GM15510 (cell line): ENCODE measurements around the gene VCPKMT.

Experiments
- POLR2A ChIP-seq: IDR thresholded peaks from 3 replicates; pipeline ENCODE4 v1.6.1; 2011; ENCODE audit warnings: borderline replicate concordance; ENCODE audit not compliant: insufficient read length; ENCODE audit errors: extremely low read depth

VCPKMT gene

DNA sequence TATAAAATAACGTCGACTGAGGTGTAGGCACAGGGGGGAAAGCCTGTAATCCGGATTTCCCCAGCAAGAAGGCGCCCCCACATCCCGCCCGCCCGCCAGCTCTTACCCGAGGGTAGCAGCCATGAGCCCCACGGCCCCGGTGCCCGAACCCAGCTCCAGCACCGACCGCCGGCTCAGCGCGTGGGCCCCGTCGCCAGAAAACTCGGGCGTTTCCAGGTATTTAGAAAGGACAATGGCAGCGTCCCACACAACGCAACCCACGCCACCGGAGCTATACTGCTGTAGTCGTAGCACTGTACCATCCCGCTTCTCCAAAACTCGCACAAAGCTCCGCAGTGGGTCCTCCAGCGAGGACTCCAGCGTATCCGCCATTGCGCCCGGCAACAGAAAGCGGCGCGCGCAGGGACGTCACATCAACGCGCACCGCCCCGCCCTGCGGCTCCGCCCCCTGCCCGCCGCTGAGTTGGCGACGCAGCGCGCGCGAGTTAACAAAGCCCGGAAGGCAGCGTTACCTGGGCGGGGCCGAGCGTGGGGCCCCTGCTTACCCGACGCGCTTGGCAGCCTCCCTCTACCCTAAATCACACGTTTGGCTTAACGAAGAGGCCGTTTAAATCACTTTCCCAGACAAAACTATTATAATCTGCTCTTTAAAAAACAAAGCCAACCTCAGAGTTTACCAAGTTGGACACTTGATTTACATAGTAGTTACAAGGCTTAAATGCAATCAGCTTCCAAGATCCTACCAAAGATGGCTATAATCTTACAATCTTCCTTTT, at the start of gene VCPKMT:
Gene VCPKMT (minus strand): TSS at position 392 of the 776 bp plus-strand sequence. CDS start 20 bp downstream, at position 372.
- TF ChIP-seq POLR2A: peak; percentile 89

DNA sequence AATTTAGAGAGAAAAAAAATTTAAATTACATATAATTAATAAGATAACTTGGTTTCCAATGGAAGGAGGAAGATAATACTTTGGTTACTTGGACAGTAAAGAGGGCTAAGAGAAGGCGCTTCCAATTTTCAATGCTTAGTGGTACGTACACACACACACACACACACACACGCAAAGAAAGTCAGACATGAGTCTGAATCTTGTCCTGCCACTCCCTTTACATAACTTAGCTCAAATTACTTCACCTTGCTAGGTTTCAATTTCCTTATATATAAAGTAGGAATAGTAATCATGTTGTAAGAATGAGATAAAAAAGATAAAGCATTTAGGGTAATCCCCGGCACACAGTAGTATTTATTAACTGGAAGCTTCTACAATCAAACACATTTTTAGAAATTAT, 39.7 kb upstream of the VCPKMT start:
- no peak for TF ChIP-seq POLR2A

DNA sequence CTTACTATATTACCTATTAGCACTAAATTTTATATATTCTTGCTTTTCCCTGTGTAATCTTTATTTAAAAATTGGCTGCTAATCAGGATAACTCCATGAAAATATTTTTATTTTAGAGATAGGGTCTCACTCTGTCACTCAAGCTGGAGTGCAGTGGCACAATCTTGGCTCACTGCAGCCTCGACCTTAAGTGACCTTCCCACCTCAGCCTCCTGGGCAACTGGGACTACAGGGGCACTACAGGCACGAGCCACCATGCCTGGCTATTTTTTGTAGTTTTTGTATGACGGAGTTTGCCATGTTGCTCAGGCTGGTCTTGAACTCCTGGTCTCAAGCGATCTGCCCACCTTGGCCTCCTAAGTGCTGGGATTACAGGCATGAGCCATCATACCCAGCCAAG, 32.4 kb upstream of the VCPKMT start:
- no peak for TF ChIP-seq POLR2A

DNA sequence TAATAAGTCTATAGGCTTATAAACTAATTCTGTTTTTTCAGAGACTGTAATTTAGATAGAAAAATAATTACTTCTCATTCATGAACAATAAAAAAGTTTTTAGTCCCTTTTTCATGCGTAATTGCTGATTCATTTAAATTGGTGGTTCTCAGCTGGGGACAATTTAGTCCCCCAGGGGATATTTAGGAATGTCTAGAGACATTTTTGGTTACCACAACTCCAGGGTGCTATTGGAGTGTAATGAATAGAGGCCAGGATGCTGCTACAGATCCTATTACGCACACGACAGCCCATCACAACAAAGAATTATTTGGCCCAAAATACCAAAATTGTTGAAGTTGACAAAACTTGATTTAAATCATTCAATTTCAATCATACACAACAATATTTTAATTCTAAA, 22.8 kb upstream of the VCPKMT start:
- no peak for TF ChIP-seq POLR2A

DNA sequence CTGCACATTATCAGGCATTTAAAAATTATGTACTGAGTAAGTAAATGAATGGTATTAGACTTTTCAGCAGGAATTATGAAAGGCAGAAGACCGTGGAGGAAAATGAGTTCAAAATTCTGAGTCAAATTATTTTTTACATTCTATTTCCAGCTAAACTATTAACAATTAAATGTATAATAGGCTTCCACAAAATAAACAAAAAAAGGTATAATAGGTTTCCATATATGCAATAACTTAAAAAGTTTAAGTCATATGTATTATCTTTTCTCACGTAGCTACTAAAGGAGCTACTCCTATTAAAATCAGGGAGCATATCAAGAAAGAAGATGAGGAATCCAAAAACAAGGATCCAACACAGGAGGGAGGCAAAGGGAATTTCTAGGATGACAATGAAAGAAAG, 11.4 kb upstream of the VCPKMT start:
- no peak for TF ChIP-seq POLR2A

DNA sequence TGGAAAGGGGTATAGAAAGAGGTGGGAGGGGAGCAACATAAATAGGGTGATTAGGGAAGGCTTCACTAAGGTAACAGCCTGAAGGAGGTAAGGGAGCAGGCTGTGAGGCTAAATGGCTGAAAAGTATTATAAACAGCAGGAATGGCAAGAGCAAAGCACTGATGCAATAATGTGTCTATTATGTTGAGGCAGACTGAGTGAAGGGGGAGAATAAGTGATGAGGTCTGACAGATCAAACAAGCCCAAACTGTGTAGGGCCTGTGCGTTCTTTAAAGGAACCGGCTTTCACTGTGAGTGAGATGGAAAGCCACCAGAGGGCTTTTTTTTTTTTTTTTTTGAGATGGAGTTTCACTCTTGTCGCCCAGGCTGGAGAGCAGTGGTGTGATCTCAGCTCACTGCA, 6.7 kb upstream of the VCPKMT start:
- TF ChIP-seq POLR2A: no peak

DNA sequence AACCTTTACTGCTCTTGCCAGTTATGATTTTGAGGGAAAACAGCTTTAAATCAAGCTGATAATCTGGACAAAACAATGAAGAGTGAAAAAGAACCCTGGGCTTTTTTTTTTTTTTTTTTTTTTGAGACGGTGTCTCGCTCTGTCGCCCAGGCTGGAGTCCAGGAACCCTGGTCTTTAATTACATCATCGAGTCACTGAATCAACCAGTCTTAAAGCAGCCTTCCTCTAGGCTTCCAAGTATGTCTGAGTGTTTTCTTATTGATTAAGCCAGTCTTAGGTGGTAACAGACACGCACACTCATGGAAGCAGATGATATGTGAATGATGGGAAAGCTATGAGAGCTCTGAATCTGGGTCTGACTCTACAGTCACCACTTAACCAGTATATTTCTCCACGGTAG, 5.9 kb upstream of the VCPKMT start:
- no peak for TF ChIP-seq POLR2A

DNA sequence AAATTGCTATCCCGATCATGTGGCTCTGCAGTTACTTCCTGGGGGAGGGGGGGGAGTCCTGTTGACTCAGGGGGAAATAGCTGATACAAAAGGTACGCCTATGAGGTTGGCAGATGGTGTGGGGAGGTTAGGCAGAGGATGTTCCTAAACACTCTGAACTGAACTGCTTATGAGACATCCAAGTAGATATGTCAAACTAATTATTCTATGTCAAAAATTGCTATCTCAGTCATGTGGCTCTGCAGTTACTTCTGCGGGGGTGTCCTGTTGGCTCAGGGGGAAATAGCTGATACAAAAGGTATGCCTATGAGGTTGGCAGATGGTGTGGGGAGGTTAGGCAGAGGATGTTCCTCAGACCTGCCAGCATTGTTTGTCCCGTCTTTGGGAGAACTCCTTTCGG, 5.1 kb upstream of the VCPKMT start:
- no peak for TF ChIP-seq POLR2A

DNA sequence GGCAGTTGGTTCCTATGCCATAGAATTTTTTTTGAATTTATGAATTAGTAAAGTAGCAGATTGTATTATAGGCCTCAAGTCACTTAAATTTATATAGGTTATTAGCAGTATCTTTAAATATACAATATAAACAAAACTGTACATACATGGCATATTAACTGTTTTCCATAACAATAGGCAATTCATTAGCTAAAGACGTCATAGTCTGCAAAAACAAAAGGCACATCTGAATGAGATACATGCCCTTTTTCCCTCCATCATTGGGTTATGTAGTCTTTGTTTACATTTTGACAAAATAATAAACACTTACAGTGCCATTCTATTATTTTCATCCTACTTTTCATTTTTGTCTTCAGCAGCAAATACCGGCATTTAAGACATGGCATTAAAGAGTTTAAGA, 1.1 kb upstream of the VCPKMT start:
- no peak for TF ChIP-seq POLR2A

DNA sequence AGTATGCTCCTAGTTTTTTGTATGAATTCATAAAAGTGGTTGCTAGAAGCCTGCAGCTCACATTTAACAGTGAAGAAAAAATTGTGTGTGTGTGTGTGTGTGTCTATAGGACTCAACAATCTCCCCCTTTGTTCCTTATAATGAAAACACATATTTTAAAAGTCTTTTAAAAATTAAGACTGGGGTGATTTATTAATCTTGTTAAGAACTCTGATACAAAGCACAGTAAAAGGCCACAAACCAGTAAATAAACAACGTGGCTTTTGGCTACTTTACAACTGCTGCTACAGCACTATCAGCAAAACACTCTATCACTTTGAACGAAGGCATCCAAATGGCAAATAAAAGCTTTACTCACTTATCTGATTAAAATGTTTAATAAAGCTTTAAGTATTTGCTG, 594 bp upstream of the VCPKMT start:
- TF ChIP-seq POLR2A: no peak

DNA sequence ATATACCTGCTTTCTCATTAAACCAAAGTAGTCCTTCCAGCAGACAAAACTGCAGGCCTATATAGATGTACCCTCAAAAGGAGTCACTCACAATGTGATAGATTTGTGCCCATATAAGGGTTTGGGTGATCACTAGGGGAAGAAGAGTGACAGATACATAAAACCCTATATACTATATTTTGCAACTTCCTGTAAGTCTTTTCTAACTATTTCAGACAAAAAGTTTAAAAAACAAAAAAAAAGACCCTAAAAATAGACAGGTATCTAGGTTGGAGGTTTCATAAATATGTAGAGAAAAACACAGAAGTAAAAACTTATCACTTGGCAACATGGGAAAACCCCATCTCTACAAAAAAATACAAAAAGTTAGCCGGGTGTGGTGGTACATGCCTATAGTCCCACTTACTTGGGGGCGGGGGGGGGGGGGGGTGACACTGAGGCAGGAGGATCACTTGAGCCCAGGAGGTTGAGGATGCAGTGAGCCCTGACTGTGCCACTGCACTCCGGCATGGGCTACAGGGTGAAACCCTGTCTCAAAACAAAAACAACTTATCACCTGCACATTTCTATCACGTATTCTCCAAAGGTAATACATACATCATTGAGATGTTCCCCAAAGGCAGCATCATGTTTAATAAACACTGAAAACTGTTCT, 2.9 kb downstream of the VCPKMT start:
- TF ChIP-seq POLR2A: no peak

DNA sequence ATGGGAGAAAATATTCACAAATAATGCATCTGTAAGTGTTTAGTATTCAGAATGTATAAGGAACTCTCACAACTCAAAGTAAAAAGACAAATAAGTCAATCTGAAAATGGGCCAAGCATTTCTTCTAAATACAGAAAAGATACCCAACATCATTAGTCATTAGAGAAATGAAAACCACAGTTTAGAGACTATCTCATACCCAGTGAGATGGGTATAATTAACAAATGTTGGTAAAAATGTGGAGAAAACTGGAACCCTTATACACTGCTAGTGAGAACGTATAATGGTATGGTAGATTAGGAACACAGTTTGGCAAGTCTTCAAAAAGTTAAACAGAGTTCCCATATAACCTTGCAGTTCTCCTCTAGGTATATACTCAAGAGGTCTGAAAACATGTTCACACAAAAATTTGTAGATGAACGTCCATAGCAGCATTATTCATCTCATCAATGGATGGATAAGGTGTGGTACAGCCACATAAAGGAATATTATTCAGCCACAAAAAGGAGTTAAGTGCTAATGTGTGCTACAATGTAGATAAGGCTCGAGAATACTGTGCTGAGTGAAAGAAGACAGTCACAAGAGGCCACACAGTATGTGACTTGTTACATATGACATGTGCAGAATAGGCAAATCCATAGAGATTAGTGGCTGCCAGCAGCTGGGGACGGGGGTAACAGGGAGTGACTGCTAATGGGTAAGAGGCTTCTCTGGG, 5.9 kb downstream of the VCPKMT start:
- no peak for TF ChIP-seq POLR2A

DNA sequence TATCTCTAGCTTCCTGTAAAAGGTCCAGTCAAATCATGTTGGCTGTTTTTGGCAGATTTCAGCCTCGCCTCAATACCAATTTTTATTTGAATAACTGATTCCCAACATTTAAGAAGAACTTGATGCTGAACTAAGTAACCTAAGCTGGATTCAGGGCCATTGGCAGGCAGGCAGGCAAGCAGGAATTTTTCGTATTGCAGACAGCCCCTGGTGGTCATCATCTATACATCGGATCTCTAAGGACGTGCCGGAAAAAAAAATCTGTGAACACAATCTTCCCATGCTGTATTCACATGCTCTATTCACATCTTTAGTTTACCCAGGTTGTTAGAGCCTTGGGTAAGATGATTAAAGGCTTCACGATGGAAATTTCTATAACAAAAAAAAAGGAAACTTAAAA, 7.0 kb downstream of the VCPKMT start:
- TF ChIP-seq POLR2A: no peak

DNA sequence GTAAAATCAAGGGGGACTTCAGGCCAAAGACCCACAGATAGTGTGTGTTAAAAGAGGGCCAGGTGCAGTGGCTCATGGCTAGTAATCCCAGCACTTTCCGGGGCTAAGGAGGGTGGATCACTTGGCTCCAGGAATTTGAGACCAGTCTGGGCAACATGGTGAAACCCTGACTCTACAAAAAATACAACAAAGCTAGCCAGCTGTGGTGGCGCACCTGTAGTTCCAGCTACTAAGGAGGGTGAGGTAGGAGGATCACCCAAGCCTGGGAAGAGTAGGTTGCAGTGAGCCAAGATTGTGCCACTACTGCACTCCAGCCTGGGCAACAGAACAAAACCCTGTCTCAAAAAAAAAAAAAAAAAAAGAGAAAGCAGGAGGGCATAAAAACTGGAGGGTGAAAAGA, 8.5 kb downstream of the VCPKMT start:
- TF ChIP-seq POLR2A: no peak

DNA sequence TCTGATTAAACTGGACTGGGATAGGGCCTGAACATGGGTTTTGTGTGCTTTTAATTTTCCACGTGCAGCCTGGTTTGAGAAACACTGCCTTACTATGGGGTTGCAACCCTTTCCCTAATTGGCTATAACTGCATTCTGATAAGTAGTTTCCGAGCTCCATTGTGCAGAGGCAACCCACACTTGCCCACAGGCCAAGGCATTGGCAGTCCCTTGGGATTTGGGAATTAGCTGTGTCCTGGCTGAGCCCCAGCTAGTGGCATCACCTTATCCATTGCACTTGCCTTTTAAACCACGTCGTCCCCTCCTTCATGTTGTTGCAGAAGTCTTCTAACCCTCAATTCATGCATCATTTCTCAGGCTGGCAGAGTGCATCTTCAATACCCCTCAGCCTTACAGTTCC, 10.2 kb downstream of the VCPKMT start:
- TF ChIP-seq POLR2A: no peak
